ENCODE measurements around the gene DCHS1.

The DCHS1 gene

GRCh38 chr11:6646918-6647679 lies 8.5 kb downstream of the DCHS1 start:
- Histone ChIP-seq H3K27me3 (ENCODE audit: insufficient read depth, low read depth) (no peaks in the 10 kb centered on the region), H3K27ac (no peak overlapping the region), H2AFZ (ENCODE audit: low read depth) (no peak overlapping the region), H3K4me3 (IDR thresholded peaks at IDR 0.05; ENCODE audit: insufficient read depth, low read depth, low read length) (no peak overlapping the region), H3K4me2 (no peak overlapping the region), H3K4me1 (ENCODE audit: low read depth, poor library complexity, severe bottlenecking) (no peaks in the 10 kb centered on the region), H3K36me3 (ENCODE audit: insufficient read depth) (no peaks in the 10 kb centered on the region), H3K79me2 (ENCODE audit: insufficient read depth, low read depth) (no peaks in the 10 kb centered on the region), H4K20me1 (ENCODE audit: insufficient read depth) (no peaks in the 10 kb centered on the region), H3K9ac (no peak overlapping the region)
- TF ChIP-seq CTCF (conservative IDR thresholded peaks at IDR 0.05; ENCODE audit: low read depth, low read length) = no peak

GRCh38 chr11:6646576-6646917 lies 9.1 kb downstream of the DCHS1 start:
- Histone ChIP-seq H3K36me3 (ENCODE audit: insufficient read depth) (no peaks in the 10 kb centered on the region), H3K27ac (no peak overlapping the region), H3K79me2 (ENCODE audit: insufficient read depth, low read depth) (no peaks in the 10 kb centered on the region), H2AFZ (ENCODE audit: low read depth) (no peak overlapping the region), H3K4me1 (ENCODE audit: low read depth, poor library complexity, severe bottlenecking) (no peaks in the 10 kb centered on the region), H3K4me2 (no peak overlapping the region), H4K20me1 (ENCODE audit: insufficient read depth) (no peaks in the 10 kb centered on the region), H3K4me3 (IDR thresholded peaks at IDR 0.05; ENCODE audit: insufficient read depth, low read depth, low read length) (no peak overlapping the region), H3K9ac (no peak overlapping the region), H3K27me3 (ENCODE audit: insufficient read depth, low read depth) (no peaks in the 10 kb centered on the region)
- TF ChIP-seq CTCF (conservative IDR thresholded peaks at IDR 0.05; ENCODE audit: low read depth, low read length) = no peak

GRCh38 chr11:6646071-6646470 lies 9.5 kb downstream of the DCHS1 start:
- Histone ChIP-seq H3K27me3 (ENCODE audit: insufficient read depth, low read depth) (no peaks in the 10 kb centered on the region), H3K9ac (no peak overlapping the region), H3K27ac (no peak overlapping the region), H3K4me1 (ENCODE audit: low read depth, poor library complexity, severe bottlenecking) (no peaks in the 10 kb centered on the region), H3K36me3 (ENCODE audit: insufficient read depth) (no peaks in the 10 kb centered on the region), H3K79me2 (ENCODE audit: insufficient read depth, low read depth) (no peaks in the 10 kb centered on the region), H4K20me1 (ENCODE audit: insufficient read depth) (no peaks in the 10 kb centered on the region), H3K4me2 (no peak overlapping the region), H2AFZ (ENCODE audit: low read depth) (no peak overlapping the region), H3K4me3 (IDR thresholded peaks at IDR 0.05; ENCODE audit: insufficient read depth, low read depth, low read length) (no peak overlapping the region)
- TF ChIP-seq CTCF (conservative IDR thresholded peaks at IDR 0.05; ENCODE audit: low read depth, low read length) = no peak

GRCh38 chr11:6642957-6643356 lies 12.7 kb downstream of the DCHS1 start:
- H3K79me2 ChIP-seq (ENCODE audit: insufficient read depth, low read depth) = no peaks in the 10 kb centered on the region
- no peaks in the 10 kb centered on the region for H4K20me1 ChIP-seq (ENCODE audit: insufficient read depth)
- TF ChIP-seq CTCF (conservative IDR thresholded peaks at IDR 0.05; ENCODE audit: low read depth, low read length) = no peak
- no peak overlapping the region for H3K4me2 ChIP-seq
- no peak overlapping the region for H3K27ac ChIP-seq
- no peak overlapping the region for H3K9ac ChIP-seq
- no peaks in the 10 kb centered on the region for H3K36me3 ChIP-seq (ENCODE audit: insufficient read depth)
- no peak overlapping the region for H3K4me3 ChIP-seq (IDR thresholded peaks at IDR 0.05; ENCODE audit: insufficient read depth, low read depth, low read length)
- no peak overlapping the region for H2AFZ ChIP-seq (ENCODE audit: low read depth)
- no peaks in the 10 kb centered on the region for H3K4me1 ChIP-seq (ENCODE audit: low read depth, poor library complexity, severe bottlenecking)
- no peaks in the 10 kb centered on the region for H3K27me3 ChIP-seq (ENCODE audit: insufficient read depth, low read depth)

Measured in KMS-11 (cell line).